HCT116 (cell line): ENCODE measurements around the gene NXN.

Source experiments
- CTCF ChIP-seq, 3 experiments: fragments of 200-600 bp in 1 of 3; sonication (generic) in 1 of 3; IDR thresholded peaks in 2 of 3; conservative IDR thresholded peaks in 1 of 3; 2 replicates each; pipeline ENCODE4 v1.5.1; 2012 to 2017; ENCODE audit warnings: low read depth in 2 of 3, low read length in 2 of 3, antibody characterized with exemption in 1 of 3, borderline replicate concordance in 1 of 3, control low read depth in 1 of 3, mild to moderate bottlenecking in 1 of 3, mixed read lengths in 1 of 3, mixed run types in 1 of 3, moderate library complexity in 1 of 3; ENCODE audit not compliant: insufficient read depth in 1 of 3
- ELF1 ChIP-seq: IDR thresholded peaks from 2 replicates; pipeline ENCODE4 v1.6.1; 2012; ENCODE audit warnings: low read depth, borderline replicate concordance
- EZH2 ChIP-seq: fragments of 200-600 bp; sonication (generic); IDR thresholded peaks from 2 replicates; pipeline ENCODE4 v1.6.1; 2017; ENCODE audit warnings: antibody characterized with exemption, mixed run types
- POLR2A ChIP-seq: IDR thresholded peaks from 2 replicates; pipeline ENCODE4 v1.7.0; 2011; ENCODE audit warnings: borderline replicate concordance; ENCODE audit not compliant: insufficient read depth, insufficient read length; ENCODE audit errors: extremely low read depth
- POLR2AphosphoS5 ChIP-seq: IDR thresholded peaks from 2 replicates; pipeline ENCODE4 v1.6.1; 2011; ENCODE audit warnings: mild to moderate bottlenecking, low read depth, low read length, moderate library complexity
- RAD21 ChIP-seq: IDR thresholded peaks from 2 replicates; pipeline ENCODE4 v1.6.1; 2012; ENCODE audit warnings: low read depth, mild to moderate bottlenecking
- SIN3A ChIP-seq: IDR thresholded peaks from 2 replicates; pipeline ENCODE4 v1.6.1; 2012; ENCODE audit warnings: low read depth
- ZBTB33 ChIP-seq: IDR thresholded peaks from 2 replicates; pipeline ENCODE4 v1.6.1; 2011; ENCODE audit warnings: mild to moderate bottlenecking, low read length, moderate library complexity; ENCODE audit not compliant: insufficient replicate concordance; ENCODE audit errors: extremely low read depth

GRCh38 chr17:791829-792228, 187.7 kb downstream of the NXN start:
- TF ChIP-seq ZBTB33: no peak
- no peak for TF ChIP-seq POLR2A
- TF ChIP-seq CTCF (IDR thresholded peaks at IDR 0.05 in 2 of 3, conservative IDR thresholded peaks at IDR 0.05 in 1 of 3; ENCODE audit: borderline replicate concordance in 1 of 3, insufficient read depth in 1 of 3, low read depth in 2 of 3, low read length in 2 of 3): no peak
- no peak for TF ChIP-seq ELF1
- TF ChIP-seq POLR2AphosphoS5: no peak
- TF ChIP-seq SIN3A: no peak
- no peak for TF ChIP-seq RAD21
- TF ChIP-seq EZH2: no peak
